HCT116 (cell line): ENCODE data around the gene LRRC32. TPM values are rescaled to one million over a fixed set of nuclear protein-coding genes. Genes with fewer than 3 reads are reported as not detected.

Experiments
- ATAC-seq: fragments of 200-7000 bp; cut with Tn5 transposase; 2 replicates; pipeline ENCODE4 v1.9.1; 2020; ENCODE audit warnings: mild to moderate bottlenecking, moderate library complexity
- BruUV-seq: library from RNA; stranded (reverse); fragments of 400-500 nt; replicated peaks from 2 replicates; lab custom pipeline; 2021; lab: Mats Ljungman, UMichigan
- CTCF ChIA-PET: fragments of 300-600 bp; sonication (Branson Sonifier 250); formaldehyde crosslinking; loops from one replicate; lab custom pipeline; 2021; ENCODE audit warnings: antibody characterized with exemption; lab: Charles Lee
- POLR2A ChIA-PET: fragments of 300-600, 350-600 bp; sonication (Branson Sonifier 250); formaldehyde crosslinking; loops from one replicate; lab custom pipeline; 2021; ENCODE audit warnings: antibody characterized with exemption; lab: Charles Lee
- RAD21 ChIA-PET, 2 experiments: fragments of 300-600 bp; sonication (Branson Sonifier 250); formaldehyde crosslinking; loops; one replicate each; lab custom pipeline; 2023; ENCODE audit warnings: low total read pairs in 2 of 2; ENCODE audit not compliant: uncharacterized antibody in 2 of 2, unreplicated experiment in 2 of 2, low non-redundant PET in 1 of 2; lab: Charles Lee
- DNase-seq: peaks from one replicate; pipeline ENCODE4 v3.0.0-alpha.2; 2010; ENCODE audit warnings: low read depth, low spot score
- H2AFZ ChIP-seq: fragments of 200-600 bp; shearing (Covaris generic), sonication (generic); 2 replicates; pipeline ENCODE4 v1.6.1; 2017; ENCODE audit warnings: low read depth, mixed run types, mixed read lengths, antibody characterized with exemption, low read length; ENCODE audit not compliant: poor library complexity, severe bottlenecking
- H3K27ac ChIP-seq: 2 replicates; pipeline ENCODE4 v1.5.1; 2012; ENCODE audit warnings: low read depth, low read length
- H3K27me3 ChIP-seq: fragments of 200-600 bp; sonication (generic); 2 replicates; pipeline ENCODE4 v1.6.1; 2016; ENCODE audit warnings: mixed run types, low read length, mixed read lengths; ENCODE audit not compliant: insufficient read depth
- H3K36me3 ChIP-seq, 2 experiments: fragments of 200-500 bp in 1 of 2; fragments of 200-600 bp in 1 of 2; sonication (Bioruptor generic) in 1 of 2; sonication (generic) in 1 of 2; 2 replicates each; pipeline versions ENCODE4 v1.5.1 to v1.6.1; 2014 to 2016; ENCODE audit warnings: low read length in 2 of 2, inconsistent platforms in 1 of 2, mixed read lengths in 1 of 2, mixed run types in 1 of 2; ENCODE audit not compliant: insufficient read depth in 2 of 2, control insufficient read depth in 1 of 2
- H3K4me1 ChIP-seq, 2 experiments: fragments of 200-600 bp in 1 of 2; sonication (generic) in 1 of 2; 2 replicates each; pipeline versions ENCODE4 v1.5.1 to v1.6.1; 2012 to 2017; ENCODE audit warnings: low read length in 2 of 2, inconsistent platforms in 1 of 2, mild to moderate bottlenecking in 1 of 2, mixed read lengths in 1 of 2, mixed run types in 1 of 2, moderate library complexity in 1 of 2; ENCODE audit not compliant: insufficient read depth in 2 of 2, control insufficient read depth in 1 of 2
- H3K4me2 ChIP-seq: fragments of 200-600 bp; sonication (generic); 2 replicates; pipeline ENCODE4 v1.6.1; 2017; ENCODE audit warnings: mixed run types, low read length, mixed read lengths
- H3K4me3 ChIP-seq, 2 experiments: fragments of 200-600 bp in 1 of 2; sonication (generic) in 1 of 2; replicated peaks in 1 of 2; 2 replicates each; pipeline ENCODE4 v1.5.1; 2011 to 2016; ENCODE audit warnings: low read length in 2 of 2, control low read depth in 1 of 2, low read depth in 1 of 2, mild to moderate bottlenecking in 1 of 2, mixed read lengths in 1 of 2, mixed run types in 1 of 2
- H3K79me2 ChIP-seq: fragments of 200-600 bp; sonication (generic); 2 replicates; pipeline ENCODE4 v1.6.1; 2017; ENCODE audit warnings: mild to moderate bottlenecking, mixed run types, low read length, moderate library complexity, mixed read lengths; ENCODE audit not compliant: insufficient read depth
- H3K9ac ChIP-seq: fragments of 200-600 bp; sonication (generic); 2 replicates; pipeline ENCODE4 v1.6.1; 2016; ENCODE audit warnings: low read length, mixed read lengths
- H3K9me2 ChIP-seq: fragments of 200-600 bp; sonication (generic), shearing (Covaris generic); 2 replicates; pipeline ENCODE4 v1.6.1; 2017; ENCODE audit warnings: mixed run types, mild to moderate bottlenecking, moderate library complexity; ENCODE audit not compliant: insufficient read depth
- H3K9me3 ChIP-seq, 2 experiments: fragments of 200-500 bp in 1 of 2; fragments of 200-600 bp in 1 of 2; sonication (Bioruptor generic) in 1 of 2; sonication (generic) in 1 of 2; 2 replicates each; pipeline ENCODE4 v1.6.1; 2014 to 2017; ENCODE audit warnings: low read length in 2 of 2, mixed read lengths in 2 of 2, inconsistent platforms in 1 of 2, low read depth in 1 of 2, mild to moderate bottlenecking in 1 of 2, mixed run types in 1 of 2, moderate library complexity in 1 of 2; ENCODE audit not compliant: control insufficient read depth in 1 of 2, insufficient read depth in 1 of 2
- H4K20me1 ChIP-seq: fragments of 200-600 bp; sonication (generic), shearing (Covaris generic); 2 replicates; pipeline ENCODE4 v1.6.1; 2017; ENCODE audit warnings: mixed run types, mild to moderate bottlenecking, moderate library complexity; ENCODE audit not compliant: insufficient read depth
- CBX3 ChIP-seq: IDR thresholded peaks from 2 replicates; pipeline ENCODE4 v1.6.1; 2012; ENCODE audit warnings: low read depth
- CEBPB ChIP-seq: IDR thresholded peaks from 2 replicates; pipeline ENCODE4 v1.6.1; 2012; ENCODE audit warnings: low read depth
- EGR1 ChIP-seq: IDR thresholded peaks from 2 replicates; pipeline ENCODE4 v1.6.1; 2012; ENCODE audit warnings: low read depth
- ELF1 ChIP-seq: IDR thresholded peaks from 2 replicates; pipeline ENCODE4 v1.6.1; 2012; ENCODE audit warnings: low read depth, borderline replicate concordance
- EZH2 ChIP-seq: fragments of 200-600 bp; sonication (generic); IDR thresholded peaks from 2 replicates; pipeline ENCODE4 v1.6.1; 2017; ENCODE audit warnings: antibody characterized with exemption, mixed run types
- EZH2phosphoT487 ChIP-seq: fragments of 200-600 bp; IDR thresholded peaks from 2 replicates; pipeline ENCODE4 v1.6.1; 2018; ENCODE audit warnings: antibody characterized with exemption, borderline replicate concordance
- FOSL1 ChIP-seq: IDR thresholded peaks from 2 replicates; pipeline ENCODE4 v1.6.1; 2012; ENCODE audit warnings: low read depth
- POLR2A ChIP-seq: IDR thresholded peaks from 2 replicates; pipeline ENCODE4 v1.7.0; 2011; ENCODE audit warnings: borderline replicate concordance; ENCODE audit not compliant: insufficient read depth, insufficient read length; ENCODE audit errors: extremely low read depth
- POLR2AphosphoS5 ChIP-seq: IDR thresholded peaks from 2 replicates; pipeline ENCODE4 v1.6.1; 2011; ENCODE audit warnings: mild to moderate bottlenecking, low read depth, low read length, moderate library complexity
- SP1 ChIP-seq: IDR thresholded peaks from 2 replicates; pipeline ENCODE4 v1.6.1; 2012; ENCODE audit warnings: low read depth
- TCF7L2 ChIP-seq: IDR thresholded peaks from 2 replicates; pipeline ENCODE4 v1.7.0; 2011; ENCODE audit warnings: borderline replicate concordance, inconsistent platforms; ENCODE audit not compliant: insufficient read depth, insufficient read length; ENCODE audit errors: extremely low read depth
- YY1 ChIP-seq: IDR thresholded peaks from 2 replicates; pipeline ENCODE4 v1.6.1; 2011; ENCODE audit warnings: low read length, low read depth, moderate library complexity, mild to moderate bottlenecking; ENCODE audit not compliant: insufficient replicate concordance; ENCODE audit errors: extremely low read depth
- ZFX ChIP-seq: fragments of 450-650 bp; IDR thresholded peaks from 2 replicates; pipeline ENCODE4 v1.6.1; 2017
- intact Hi-C: fragments of 100-400 bp; cut with micrococcal nuclease; formaldehyde crosslinking; loops from 2 replicates; pipeline ENCODE4 v1.10.0; 2022
- total RNA-seq: library from RNA; stranded (reverse); gene quantifications from one replicate; pipeline ENCODE4 v1.2.1, GENCODE V29; 2021; ENCODE audit not compliant: unreplicated experiment
- TF ChIP-seq, protein P1 (sequence below): IDR thresholded peaks from 2 replicates; pipeline ENCODE4 v1.6.1; 2012; ENCODE audit warnings: low read depth
- TF ChIP-seq, protein P2 (sequence below): IDR thresholded peaks from 2 replicates; pipeline ENCODE4 v1.6.1; 2012
- TF ChIP-seq, protein P3 (sequence below), 3 experiments: fragments of 200-600 bp in 1 of 3; sonication (generic) in 1 of 3; IDR thresholded peaks in 2 of 3; conservative IDR thresholded peaks in 1 of 3; 2 replicates each; pipeline ENCODE4 v1.5.1; 2012 to 2017; ENCODE audit warnings: low read depth in 2 of 3, low read length in 2 of 3, antibody characterized with exemption in 1 of 3, borderline replicate concordance in 1 of 3, control low read depth in 1 of 3, mild to moderate bottlenecking in 1 of 3, mixed read lengths in 1 of 3, mixed run types in 1 of 3, moderate library complexity in 1 of 3; ENCODE audit not compliant: insufficient read depth in 1 of 3

Gene LRRC32
- total RNA-seq, 1 experiment from 2014 or later: 0.54 TPM

GRCh38 chr11:76706667-76707066 is 36.1 kb upstream of the LRRC32 start:
- no peak overlapping the region for H3K4me2 ChIP-seq
- POLR2A ChIA-PET: no interaction called here
- no peak for DNase-seq
- no peak overlapping the region for H3K27ac ChIP-seq
- RAD21 ChIA-PET: no interaction called here
- CTCF ChIA-PET: interaction anchor here (1.2 to 1.8 kb wide), 2 partner anchors 8 to 15 kb away, joined by 4 to 9 read pairs; no protein-coding TSS in a partner anchor
- peaks cover 10 to 16% of the 10 kb centered on the region in 2 experiments for H3K4me1 ChIP-seq
- H3K9me2 ChIP-seq: no peaks in the 10 kb centered on the region
- ATAC-seq: no peak
- no peaks in the 10 kb centered on the region for H4K20me1 ChIP-seq
- intact Hi-C loops: no loop called here
- no peaks in the 10 kb centered on the region for H3K36me3 ChIP-seq
- H3K4me3 ChIP-seq: no peak overlapping the region
- H3K9ac ChIP-seq: no peak overlapping the region
- TF ChIP-seq YY1 (no peak), CEBPB (no peak), ELF1 (no peak), FOSL1 (no peak)
- BruUV-seq: no TSS peak
- no peaks in the 10 kb centered on the region for H3K9me3 ChIP-seq
- H3K79me2 ChIP-seq: no peaks in the 10 kb centered on the region
- no peak overlapping the region for H2AFZ ChIP-seq
- no peaks in the 10 kb centered on the region for H3K27me3 ChIP-seq

GRCh38 chr11:76705826-76706225 is 35.3 kb upstream of the LRRC32 start:
- POLR2A ChIA-PET: no interaction called here

More at GRCh38 chr11:76705826-76706225, 35.3 kb upstream of the LRRC32 start:
- no peaks in the 10 kb centered on the region for H4K20me1 ChIP-seq
- DNase-seq (no peak), ATAC-seq (no peak)
- no peaks in the 10 kb centered on the region for H3K36me3 ChIP-seq
- ChIA-PET CTCF (interaction anchor here (1.2 to 1.8 kb wide), 2 partner anchors 9 to 16 kb away, joined by 4 to 9 read pairs; no protein-coding TSS in a partner anchor), RAD21 (no interaction called here)
- no peaks in the 10 kb centered on the region for H3K9me3 ChIP-seq
- H3K4me3 ChIP-seq: no peak overlapping the region
- no peaks in the 10 kb centered on the region for H3K79me2 ChIP-seq
- H2AFZ ChIP-seq: no peak overlapping the region
- intact Hi-C loops: no loop called here
- no peak overlapping the region for H3K4me2 ChIP-seq
- H3K9ac ChIP-seq: no peak overlapping the region
- TF ChIP-seq, protein P1, sequence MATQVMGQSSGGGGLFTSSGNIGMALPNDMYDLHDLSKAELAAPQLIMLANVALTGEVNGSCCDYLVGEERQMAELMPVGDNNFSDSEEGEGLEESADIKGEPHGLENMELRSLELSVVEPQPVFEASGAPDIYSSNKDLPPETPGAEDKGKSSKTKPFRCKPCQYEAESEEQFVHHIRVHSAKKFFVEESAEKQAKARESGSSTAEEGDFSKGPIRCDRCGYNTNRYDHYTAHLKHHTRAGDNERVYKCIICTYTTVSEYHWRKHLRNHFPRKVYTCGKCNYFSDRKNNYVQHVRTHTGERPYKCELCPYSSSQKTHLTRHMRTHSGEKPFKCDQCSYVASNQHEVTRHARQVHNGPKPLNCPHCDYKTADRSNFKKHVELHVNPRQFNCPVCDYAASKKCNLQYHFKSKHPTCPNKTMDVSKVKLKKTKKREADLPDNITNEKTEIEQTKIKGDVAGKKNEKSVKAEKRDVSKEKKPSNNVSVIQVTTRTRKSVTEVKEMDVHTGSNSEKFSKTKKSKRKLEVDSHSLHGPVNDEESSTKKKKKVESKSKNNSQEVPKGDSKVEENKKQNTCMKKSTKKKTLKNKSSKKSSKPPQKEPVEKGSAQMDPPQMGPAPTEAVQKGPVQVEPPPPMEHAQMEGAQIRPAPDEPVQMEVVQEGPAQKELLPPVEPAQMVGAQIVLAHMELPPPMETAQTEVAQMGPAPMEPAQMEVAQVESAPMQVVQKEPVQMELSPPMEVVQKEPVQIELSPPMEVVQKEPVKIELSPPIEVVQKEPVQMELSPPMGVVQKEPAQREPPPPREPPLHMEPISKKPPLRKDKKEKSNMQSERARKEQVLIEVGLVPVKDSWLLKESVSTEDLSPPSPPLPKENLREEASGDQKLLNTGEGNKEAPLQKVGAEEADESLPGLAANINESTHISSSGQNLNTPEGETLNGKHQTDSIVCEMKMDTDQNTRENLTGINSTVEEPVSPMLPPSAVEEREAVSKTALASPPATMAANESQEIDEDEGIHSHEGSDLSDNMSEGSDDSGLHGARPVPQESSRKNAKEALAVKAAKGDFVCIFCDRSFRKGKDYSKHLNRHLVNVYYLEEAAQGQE: no peak
- TF ChIP-seq ZFX: no peak
- TF ChIP-seq, protein P2, sequence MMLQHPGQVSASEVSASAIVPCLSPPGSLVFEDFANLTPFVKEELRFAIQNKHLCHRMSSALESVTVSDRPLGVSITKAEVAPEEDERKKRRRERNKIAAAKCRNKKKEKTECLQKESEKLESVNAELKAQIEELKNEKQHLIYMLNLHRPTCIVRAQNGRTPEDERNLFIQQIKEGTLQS: no peak
- TF ChIP-seq EGR1: no peak
- TF ChIP-seq SP1: no peak
- no peak for TF ChIP-seq POLR2AphosphoS5
- TF ChIP-seq TCF7L2: no peak
- no peak for TF ChIP-seq EZH2phosphoT487
- no peak for TF ChIP-seq CEBPB
- TF ChIP-seq CBX3: no peak
- no peak for TF ChIP-seq POLR2A
- no peak for TF ChIP-seq EZH2
- TF ChIP-seq, protein P3, sequence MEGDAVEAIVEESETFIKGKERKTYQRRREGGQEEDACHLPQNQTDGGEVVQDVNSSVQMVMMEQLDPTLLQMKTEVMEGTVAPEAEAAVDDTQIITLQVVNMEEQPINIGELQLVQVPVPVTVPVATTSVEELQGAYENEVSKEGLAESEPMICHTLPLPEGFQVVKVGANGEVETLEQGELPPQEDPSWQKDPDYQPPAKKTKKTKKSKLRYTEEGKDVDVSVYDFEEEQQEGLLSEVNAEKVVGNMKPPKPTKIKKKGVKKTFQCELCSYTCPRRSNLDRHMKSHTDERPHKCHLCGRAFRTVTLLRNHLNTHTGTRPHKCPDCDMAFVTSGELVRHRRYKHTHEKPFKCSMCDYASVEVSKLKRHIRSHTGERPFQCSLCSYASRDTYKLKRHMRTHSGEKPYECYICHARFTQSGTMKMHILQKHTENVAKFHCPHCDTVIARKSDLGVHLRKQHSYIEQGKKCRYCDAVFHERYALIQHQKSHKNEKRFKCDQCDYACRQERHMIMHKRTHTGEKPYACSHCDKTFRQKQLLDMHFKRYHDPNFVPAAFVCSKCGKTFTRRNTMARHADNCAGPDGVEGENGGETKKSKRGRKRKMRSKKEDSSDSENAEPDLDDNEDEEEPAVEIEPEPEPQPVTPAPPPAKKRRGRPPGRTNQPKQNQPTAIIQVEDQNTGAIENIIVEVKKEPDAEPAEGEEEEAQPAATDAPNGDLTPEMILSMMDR (IDR thresholded peaks at IDR 0.05 in 2 of 3, conservative IDR thresholded peaks at IDR 0.05 in 1 of 3; ENCODE audit: borderline replicate concordance in 1 of 3, insufficient read depth in 1 of 3, low read depth in 2 of 3, low read length in 2 of 3): no peak
- BruUV-seq: no TSS peak
- H3K27ac ChIP-seq: no peak overlapping the region
- H3K27me3 ChIP-seq: no peaks in the 10 kb centered on the region
- peaks cover 19 to 25% of the 10 kb centered on the region in 2 experiments for H3K4me1 ChIP-seq
- H3K9me2 ChIP-seq: no peaks in the 10 kb centered on the region
